Activated T-helper 1 cell treated with anti-CD3 and anti-CD28 coated beads, Interleukin-12 subunit alpha, Interleukin-12 subunit beta, Interleukin-2, Interleukin-4 antibody, amounts not matched to agents 30 ng/mL and 10 ng/mL and 1 ng/mL, durations not matched to agents 14 hours and 24 hours and 36 hours (primary cell): ENCODE results near the gene MEGF10. TPM values are rescaled to one million over a fixed set of nuclear protein-coding genes. Genes with fewer than 3 reads are reported as not detected.
"Not testable (repeated sequence)": the region's sequence is repeated elsewhere in the genome, so short reads cannot be mapped to it uniquely, and the experiment has no call there.

ENCODE experiments used
- DNase-seq: peaks from one replicate; pipeline ENCODE4 v3.0.0; 2021; ENCODE audit warnings: low spot score
- H3K27ac Mint-ChIP-seq: one replicate; pipeline ENCODE4 v1.8.0; 2021; ENCODE audit warnings: mild to moderate bottlenecking, mixed read lengths
- H3K27me3 Mint-ChIP-seq: one replicate; pipeline ENCODE4 v1.8.0; 2022; ENCODE audit warnings: mild to moderate bottlenecking, moderate library complexity, mixed read lengths; ENCODE audit not compliant: insufficient read depth
- H3K36me3 Mint-ChIP-seq: one replicate; pipeline ENCODE4 v1.8.0; 2021; ENCODE audit warnings: low read depth, mixed read lengths
- H3K4me1 Mint-ChIP-seq: one replicate; pipeline ENCODE4 v1.8.0; 2021; ENCODE audit warnings: low read depth, mixed read lengths
- H3K4me3 Mint-ChIP-seq: one replicate; pipeline ENCODE4 v1.8.0; 2021; ENCODE audit warnings: mild to moderate bottlenecking, moderate library complexity, mixed read lengths
- H3K9me3 Mint-ChIP-seq: one replicate; pipeline ENCODE4 v1.8.0; 2021; ENCODE audit warnings: mixed read lengths
- intact Hi-C: fragments of 100-400 bp; cut with micrococcal nuclease; formaldehyde crosslinking; loops from one replicate; pipeline ENCODE4 v1.15.1; 2024
- total RNA-seq: library from RNA; stranded (reverse); gene quantifications from 2 replicates; pipeline ENCODE4 v1.2.3, GENCODE V29; 2022

The MEGF10 gene
- total RNA-seq, 1 donor from 2014 or later, result not detected

GRCh38 chr5:127290946-127291693 lies 524 bp downstream of the MEGF10 start:
- DNase-seq, result no peak
- Mint-ChIP-seq H3K27ac (no peak overlapping the region), H3K4me3 (no peak overlapping the region), H3K27me3 (peaks cover 72% of the 10 kb centered on the region), H3K36me3 (peaks cover 1% of the 10 kb centered on the region), H3K9me3 (peaks cover 4% of the 10 kb centered on the region), H3K4me1 (no peaks in the 10 kb centered on the region)
- intact Hi-C loops, result loop anchor here (1.0 kb wide), 2 partner anchors 23 to 200 kb away; no protein-coding TSS in a partner anchor

- Mint-ChIP-seq H3K4me3 (no peak overlapping the region), H3K36me3 (peaks cover 1% of the 10 kb centered on the region), H3K27ac (no peak overlapping the region), H3K27me3 (peaks cover 65% of the 10 kb centered on the region), H3K9me3 (peaks cover 4% of the 10 kb centered on the region), H3K4me1 (no peaks in the 10 kb centered on the region)
- no peak for DNase-seq
- intact Hi-C loops, result no loop called here
Measured at GRCh38 chr5:127292030-127292735, 1.6 kb downstream of the MEGF10 start.

- no peak for DNase-seq
- intact Hi-C loops, result no loop called here
- Mint-ChIP-seq H3K36me3 (peaks cover 1% of the 10 kb centered on the region), H3K4me1 (no peaks in the 10 kb centered on the region), H3K27me3 (peaks cover 54% of the 10 kb centered on the region), H3K4me3 (no peak overlapping the region), H3K9me3 (peaks cover 4% of the 10 kb centered on the region), H3K27ac (no peak overlapping the region)
Measured at GRCh38 chr5:127293373-127293772, 2.8 kb downstream of the MEGF10 start.

- peaks cover 44% of the 10 kb centered on the region for H3K27me3 Mint-ChIP-seq
Measured at GRCh38 chr5:127294829-127295228, 4.2 kb downstream of the MEGF10 start.

GRCh38 chr5:127295454-127295853 lies 4.9 kb downstream of the MEGF10 start:
- Mint-ChIP-seq H3K9me3 (no peaks in the 10 kb centered on the region), H3K4me3 (no peak overlapping the region), H3K27ac (no peak overlapping the region), H3K4me1 (no peaks in the 10 kb centered on the region), H3K27me3 (peaks cover 39% of the 10 kb centered on the region), H3K36me3 (no peaks in the 10 kb centered on the region)
- no peak for DNase-seq
- intact Hi-C loops, result no loop called here

More at GRCh38 chr5:127294829-127295228, 4.2 kb downstream of the MEGF10 start:
- no peak for DNase-seq
- Mint-ChIP-seq H3K9me3 (no peaks in the 10 kb centered on the region), H3K36me3 (no peaks in the 10 kb centered on the region), H3K4me3 (no peak overlapping the region), H3K4me1 (no peaks in the 10 kb centered on the region), H3K27ac (no peak overlapping the region)
- intact Hi-C loops, result no loop called here

- no peaks in the 10 kb centered on the region for H3K36me3 Mint-ChIP-seq
- no peaks in the 10 kb centered on the region for H3K9me3 Mint-ChIP-seq
- DNase-seq, result no peak
- intact Hi-C loops, result no loop called here
- no peaks in the 10 kb centered on the region for H3K4me1 Mint-ChIP-seq
- no peak overlapping the region for H3K4me3 Mint-ChIP-seq
- H3K27me3 Mint-ChIP-seq, result peaks cover 32% of the 10 kb centered on the region
- no peak overlapping the region for H3K27ac Mint-ChIP-seq
Measured at GRCh38 chr5:127296321-127296720, 5.7 kb downstream of the MEGF10 start.

- H3K27ac Mint-ChIP-seq, H3K9me3 Mint-ChIP-seq, H3K36me3 Mint-ChIP-seq, intact Hi-C loops, DNase-seq, H3K4me3 Mint-ChIP-seq, H3K4me1 Mint-ChIP-seq: not testable (repeated sequence)
- peaks cover 26% of the 10 kb centered on the region for H3K27me3 Mint-ChIP-seq
Measured at GRCh38 chr5:127296894-127297293, 6.3 kb downstream of the MEGF10 start.

- peaks cover 25% of the 10 kb centered on the region for H3K27me3 Mint-ChIP-seq
- no peaks in the 10 kb centered on the region for H3K36me3 Mint-ChIP-seq
- DNase-seq, result no peak
- no peak overlapping the region for H3K27ac Mint-ChIP-seq
- no peaks in the 10 kb centered on the region for H3K9me3 Mint-ChIP-seq
- no peak overlapping the region for H3K4me3 Mint-ChIP-seq
- H3K4me1 Mint-ChIP-seq, result no peaks in the 10 kb centered on the region
- intact Hi-C loops, result no loop called here
Measured at GRCh38 chr5:127297348-127298035, 6.9 kb downstream of the MEGF10 start.

GRCh38 chr5:127298036-127298429 lies 7.4 kb downstream of the MEGF10 start:
- Mint-ChIP-seq H3K36me3 (no peaks in the 10 kb centered on the region), H3K4me1 (no peaks in the 10 kb centered on the region), H3K27me3 (peaks cover 24% of the 10 kb centered on the region), H3K9me3 (no peaks in the 10 kb centered on the region), H3K4me3 (no peak overlapping the region), H3K27ac (no peak overlapping the region)
- DNase-seq, result no peak
- intact Hi-C loops, result no loop called here

- DNase-seq, result no peak
- H3K4me1 Mint-ChIP-seq, result no peaks in the 10 kb centered on the region
- H3K27me3 Mint-ChIP-seq, result peaks cover 18% of the 10 kb centered on the region
- no peaks in the 10 kb centered on the region for H3K9me3 Mint-ChIP-seq
- no peaks in the 10 kb centered on the region for H3K36me3 Mint-ChIP-seq
- H3K27ac Mint-ChIP-seq, result no peak overlapping the region
- H3K4me3 Mint-ChIP-seq, result no peak overlapping the region
- intact Hi-C loops, result no loop called here
Measured at GRCh38 chr5:127298656-127299055, 8.1 kb downstream of the MEGF10 start.

GRCh38 chr5:127299678-127300077 lies 9.1 kb downstream of the MEGF10 start:
- no peak for DNase-seq
- intact Hi-C loops, result no loop called here
- H3K27ac Mint-ChIP-seq, result no peak overlapping the region
- H3K4me3 Mint-ChIP-seq, result no peak overlapping the region
- peaks cover 13% of the 10 kb centered on the region for H3K27me3 Mint-ChIP-seq
- no peaks in the 10 kb centered on the region for H3K36me3 Mint-ChIP-seq
- no peaks in the 10 kb centered on the region for H3K4me1 Mint-ChIP-seq
- no peaks in the 10 kb centered on the region for H3K9me3 Mint-ChIP-seq

GRCh38 chr5:127302509-127302908 lies 11.9 kb downstream of the MEGF10 start:
- Mint-ChIP-seq H3K4me3 (no peak overlapping the region), H3K4me1 (no peaks in the 10 kb centered on the region), H3K27me3 (peaks cover 10% of the 10 kb centered on the region), H3K27ac (no peak overlapping the region), H3K36me3 (no peaks in the 10 kb centered on the region), H3K9me3 (no peaks in the 10 kb centered on the region)
- no peak for DNase-seq
- intact Hi-C loops, result no loop called here

GRCh38 chr5:127303404-127303803 lies 12.8 kb downstream of the MEGF10 start:
- Mint-ChIP-seq H3K9me3 (no peaks in the 10 kb centered on the region), H3K4me3 (no peak overlapping the region), H3K27me3 (peaks cover 10% of the 10 kb centered on the region), H3K36me3 (no peaks in the 10 kb centered on the region), H3K27ac (no peak overlapping the region), H3K4me1 (no peaks in the 10 kb centered on the region)
- no peak for DNase-seq
- intact Hi-C loops, result no loop called here
